ENCODE data around the gene ABTB1.

Gene ABTB1

GRCh38 chr3:127672429-127673190 lies at the start of gene ABTB1:
Gene ABTB1, plus strand, starts transcription at chr3:127672952. Its CDS starts 74 bp downstream, at chr3:127673026.
- Histone ChIP-seq H3K9me3 (ENCODE audit: control insufficient read depth, low read depth, low read length) (no peaks in the 10 kb centered on the region), H3K36me3 (ENCODE audit: control insufficient read depth, low read depth, low read length) (no peaks in the 10 kb centered on the region), H3K4me1 (ENCODE audit: control insufficient read depth, low read depth, low read length) (no peaks in the 10 kb centered on the region), H3K4me3 (ENCODE audit: low read length) (peak within 1 kb of the TSS; percentile 68), H3K27me3 (ENCODE audit: control insufficient read depth, insufficient read depth, low read length) (peaks cover 7% of the 10 kb centered on the region), H3K9ac (ENCODE audit: low read length) (peak within 1 kb of the TSS; percentile 61), H3K27ac (ENCODE audit: low read length) (no peak within 1 kb of the TSS)

- no peak overlapping the region for H3K27ac ChIP-seq (ENCODE audit: low read length)
- peaks cover 34% of the 10 kb centered on the region for H3K36me3 ChIP-seq (ENCODE audit: control insufficient read depth, low read depth, low read length)
- H3K4me3 ChIP-seq (ENCODE audit: low read length) = no peak overlapping the region
- no peak overlapping the region for H3K9ac ChIP-seq (ENCODE audit: low read length)
- H3K27me3 ChIP-seq (ENCODE audit: control insufficient read depth, insufficient read depth, low read length) = peaks cover 25% of the 10 kb centered on the region
- peaks cover 2% of the 10 kb centered on the region for H3K9me3 ChIP-seq (ENCODE audit: control insufficient read depth, low read depth, low read length)
- H3K4me1 ChIP-seq (ENCODE audit: control insufficient read depth, low read depth, low read length) = no peaks in the 10 kb centered on the region
Observed at GRCh38 chr3:127624063-127624462, 48.7 kb upstream of the ABTB1 start.

- Histone ChIP-seq H3K36me3 (ENCODE audit: control insufficient read depth, low read depth, low read length) (peaks cover 21% of the 10 kb centered on the region), H3K27me3 (ENCODE audit: control insufficient read depth, insufficient read depth, low read length) (peaks cover 36% of the 10 kb centered on the region), H3K4me3 (ENCODE audit: low read length) (no peak overlapping the region), H3K9ac (ENCODE audit: low read length) (no peak overlapping the region), H3K9me3 (ENCODE audit: control insufficient read depth, low read depth, low read length) (peaks cover 2% of the 10 kb centered on the region), H3K4me1 (ENCODE audit: control insufficient read depth, low read depth, low read length) (no peaks in the 10 kb centered on the region), H3K27ac (ENCODE audit: low read length) (no peak overlapping the region)
Observed at GRCh38 chr3:127625821-127626220, 46.9 kb upstream of the ABTB1 start.

GRCh38 chr3:127628426-127628787 lies 44.3 kb upstream of the ABTB1 start:
- Histone ChIP-seq H3K27me3 (ENCODE audit: control insufficient read depth, insufficient read depth, low read length) (peaks cover 36% of the 10 kb centered on the region), H3K36me3 (ENCODE audit: control insufficient read depth, low read depth, low read length) (no peaks in the 10 kb centered on the region), H3K4me3 (ENCODE audit: low read length) (no peak overlapping the region), H3K4me1 (ENCODE audit: control insufficient read depth, low read depth, low read length) (peaks cover 4% of the 10 kb centered on the region), H3K27ac (ENCODE audit: low read length) (no peak overlapping the region), H3K9ac (ENCODE audit: low read length) (no peak overlapping the region), H3K9me3 (ENCODE audit: control insufficient read depth, low read depth, low read length) (peaks cover 2% of the 10 kb centered on the region)

DNA sequence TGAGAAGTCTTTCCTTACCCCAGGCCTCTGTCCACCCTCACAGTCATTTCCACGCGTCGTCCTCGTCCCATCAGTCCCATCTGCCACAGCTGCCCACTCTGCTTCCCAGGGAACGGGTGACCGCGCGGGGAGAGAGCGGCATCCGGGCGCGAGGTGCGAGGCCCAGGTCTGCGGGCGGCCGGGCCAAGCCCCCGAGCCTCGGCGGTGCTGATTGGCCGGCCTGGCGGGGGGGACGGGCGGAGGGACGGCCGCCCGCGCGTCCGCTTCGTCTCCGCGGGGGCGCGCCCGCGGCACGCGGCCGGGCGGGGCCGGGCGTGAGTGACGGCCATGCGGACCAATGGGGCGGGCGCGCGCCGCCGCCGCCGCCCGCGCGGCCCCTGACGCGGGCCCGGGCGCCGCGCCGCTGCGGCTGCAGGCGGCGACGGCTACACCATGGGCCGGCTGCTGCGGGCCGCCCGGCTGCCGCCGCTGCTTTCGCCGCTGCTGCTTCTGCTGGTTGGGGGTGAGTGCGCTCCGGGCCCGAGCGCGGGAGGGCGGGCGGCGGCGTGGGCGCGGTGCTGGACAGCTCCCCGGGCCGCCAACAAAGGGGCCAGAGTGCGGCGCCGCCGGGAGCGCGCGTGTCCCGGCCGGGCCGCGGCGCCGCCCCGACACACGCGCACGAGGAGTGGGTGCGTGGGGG lies 43.8 kb upstream of the ABTB1 start, which contains the start of gene PODXL2:
Gene PODXL2, plus strand, starts transcription at position 398 of the 679 bp plus-strand sequence. Its CDS starts 35 bp downstream, at position 433.
- Histone ChIP-seq H3K9me3 (ENCODE audit: control insufficient read depth, low read depth, low read length) (peaks cover 2% of the 10 kb centered on the region), H3K4me3 (ENCODE audit: low read length) (peak within 1 kb of the TSS; percentile 44), H3K9ac (ENCODE audit: low read length) (no peak within 1 kb of the TSS), H3K27me3 (ENCODE audit: control insufficient read depth, insufficient read depth, low read length) (peaks cover 36% of the 10 kb centered on the region), H3K36me3 (ENCODE audit: control insufficient read depth, low read depth, low read length) (no peaks in the 10 kb centered on the region), H3K4me1 (ENCODE audit: control insufficient read depth, low read depth, low read length) (peaks cover 6% of the 10 kb centered on the region), H3K27ac (ENCODE audit: low read length) (no peak within 1 kb of the TSS)

DNA sequence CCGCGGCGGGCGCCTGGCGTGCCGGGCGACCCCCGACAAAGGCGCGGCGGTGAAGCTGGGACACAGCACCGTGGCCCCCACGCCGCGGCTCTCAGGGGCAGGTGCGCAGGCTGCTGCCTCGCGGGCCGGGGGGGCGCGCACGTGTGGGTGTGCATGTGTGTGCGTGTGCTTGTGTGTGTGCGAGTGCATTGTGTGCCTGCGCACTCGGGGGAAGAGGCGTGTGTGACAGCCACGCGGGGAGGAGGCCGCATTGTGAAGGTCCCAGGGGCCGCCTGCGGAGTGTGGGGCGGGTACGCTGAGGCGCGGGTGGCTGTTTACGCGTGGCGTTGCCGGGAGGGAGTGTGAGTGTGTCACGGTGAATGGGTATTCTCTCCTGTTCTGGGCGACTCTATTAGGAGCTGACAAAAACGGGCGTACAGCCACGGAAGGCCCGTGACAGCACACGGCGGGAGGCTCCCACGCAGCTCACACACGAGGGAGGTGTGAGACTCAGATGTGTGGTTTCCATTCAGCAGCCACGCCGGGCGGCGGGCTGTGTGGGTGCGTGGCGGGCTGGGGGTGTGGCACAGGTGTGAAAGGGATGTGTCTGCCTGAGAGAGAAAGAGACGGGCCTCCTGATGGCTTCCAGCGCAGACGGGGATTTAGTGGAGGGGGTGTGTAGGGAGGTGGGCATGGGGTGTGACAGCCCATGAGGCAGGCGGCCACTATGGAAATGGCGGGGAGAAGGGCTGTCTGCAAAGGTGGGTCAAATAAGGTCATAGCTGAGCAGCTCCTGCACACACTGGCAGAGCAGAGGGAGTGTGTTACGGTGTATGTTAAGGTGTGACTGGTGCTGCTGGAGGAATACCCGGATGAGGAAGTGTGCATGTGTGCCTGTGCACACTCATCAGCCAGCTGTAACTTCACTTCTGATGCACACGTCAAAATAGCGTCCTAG lies 43.0 kb upstream of the ABTB1 start:
- H3K27me3 ChIP-seq (ENCODE audit: control insufficient read depth, insufficient read depth, low read length) = peaks cover 36% of the 10 kb centered on the region
- H3K4me3 ChIP-seq (ENCODE audit: low read length) = peak overlapping the region; percentile 44
- no peaks in the 10 kb centered on the region for H3K36me3 ChIP-seq (ENCODE audit: control insufficient read depth, low read depth, low read length)
- H3K4me1 ChIP-seq (ENCODE audit: control insufficient read depth, low read depth, low read length) = peaks cover 6% of the 10 kb centered on the region
- peaks cover 2% of the 10 kb centered on the region for H3K9me3 ChIP-seq (ENCODE audit: control insufficient read depth, low read depth, low read length)
- no peak overlapping the region for H3K27ac ChIP-seq (ENCODE audit: low read length)
- H3K9ac ChIP-seq (ENCODE audit: low read length) = no peak overlapping the region

DNA sequence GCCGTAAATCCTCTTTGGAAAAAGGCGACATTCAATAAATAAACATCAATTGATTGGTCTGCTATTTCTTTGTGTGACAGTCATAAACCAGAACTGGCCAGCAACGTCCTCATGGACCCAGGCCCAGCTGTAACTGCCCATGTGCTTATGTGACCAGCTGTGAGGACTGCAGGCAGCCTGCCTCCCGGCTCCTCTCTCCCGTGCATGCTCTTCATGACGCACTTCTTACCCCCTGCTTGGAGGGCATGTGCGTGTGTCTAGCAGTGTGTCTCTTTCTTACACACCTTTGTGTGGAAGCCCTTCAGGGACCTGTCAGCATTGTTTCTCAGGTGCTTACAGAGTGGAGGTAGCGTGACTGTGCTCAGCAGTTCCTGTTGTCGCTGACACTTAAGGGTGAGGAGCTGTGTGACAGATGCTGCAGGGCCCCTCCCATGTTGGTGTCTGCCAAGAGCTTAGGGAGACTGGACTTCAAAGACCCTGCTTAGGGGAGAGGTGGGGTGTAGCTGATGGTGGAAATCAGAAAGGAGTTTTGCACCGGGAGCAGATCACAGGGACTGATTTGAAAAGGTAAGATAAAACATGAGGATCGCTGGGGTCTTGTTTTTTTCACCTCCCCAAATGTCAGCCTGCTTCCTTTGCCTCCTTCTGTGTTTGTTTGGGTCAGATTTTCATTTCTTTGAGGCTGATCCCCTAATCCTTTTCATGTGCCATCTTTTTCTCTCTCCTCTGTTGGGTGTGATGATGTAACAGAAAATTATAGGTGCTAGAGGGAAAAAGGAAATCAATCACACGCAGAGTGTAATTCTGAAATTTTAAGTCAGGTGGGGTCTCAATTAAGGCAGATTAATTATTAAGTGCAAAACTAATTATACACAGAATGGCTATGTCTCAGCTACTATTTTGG lies 41.7 kb upstream of the ABTB1 start:
- H3K9me3 ChIP-seq (ENCODE audit: control insufficient read depth, low read depth, low read length) = peaks cover 2% of the 10 kb centered on the region
- no peak overlapping the region for H3K4me3 ChIP-seq (ENCODE audit: low read length)
- H3K4me1 ChIP-seq (ENCODE audit: control insufficient read depth, low read depth, low read length) = peaks cover 6% of the 10 kb centered on the region
- H3K27ac ChIP-seq (ENCODE audit: low read length) = no peak overlapping the region
- H3K36me3 ChIP-seq (ENCODE audit: control insufficient read depth, low read depth, low read length) = no peaks in the 10 kb centered on the region
- no peak overlapping the region for H3K9ac ChIP-seq (ENCODE audit: low read length)
- peaks cover 36% of the 10 kb centered on the region for H3K27me3 ChIP-seq (ENCODE audit: control insufficient read depth, insufficient read depth, low read length)

GRCh38 chr3:127632035-127632820 lies 40.5 kb upstream of the ABTB1 start:
- Histone ChIP-seq H3K4me3 (ENCODE audit: low read length) (no peak overlapping the region), H3K36me3 (ENCODE audit: control insufficient read depth, low read depth, low read length) (no peaks in the 10 kb centered on the region), H3K4me1 (ENCODE audit: control insufficient read depth, low read depth, low read length) (peaks cover 6% of the 10 kb centered on the region), H3K27me3 (ENCODE audit: control insufficient read depth, insufficient read depth, low read length) (peaks cover 27% of the 10 kb centered on the region), H3K9me3 (ENCODE audit: control insufficient read depth, low read depth, low read length) (peaks cover 2% of the 10 kb centered on the region), H3K27ac (ENCODE audit: low read length) (no peak overlapping the region), H3K9ac (ENCODE audit: low read length) (no peak overlapping the region)

GRCh38 chr3:127634653-127635052 lies 38.1 kb upstream of the ABTB1 start:
- peaks cover 6% of the 10 kb centered on the region for H3K4me1 ChIP-seq (ENCODE audit: control insufficient read depth, low read depth, low read length)
- peaks cover 7% of the 10 kb centered on the region for H3K27me3 ChIP-seq (ENCODE audit: control insufficient read depth, insufficient read depth, low read length)
- H3K36me3 ChIP-seq (ENCODE audit: control insufficient read depth, low read depth, low read length) = peaks cover under 1% of the 10 kb centered on the region
- no peak overlapping the region for H3K27ac ChIP-seq (ENCODE audit: low read length)
- H3K9me3 ChIP-seq (ENCODE audit: control insufficient read depth, low read depth, low read length) = no peaks in the 10 kb centered on the region
- no peak overlapping the region for H3K9ac ChIP-seq (ENCODE audit: low read length)
- H3K4me3 ChIP-seq (ENCODE audit: low read length) = no peak overlapping the region

GRCh38 chr3:127637546-127637945 lies 35.2 kb upstream of the ABTB1 start:
- Histone ChIP-seq H3K27ac (ENCODE audit: low read length) (no peak overlapping the region), H3K4me3 (ENCODE audit: low read length) (no peak overlapping the region), H3K9ac (ENCODE audit: low read length) (no peak overlapping the region)

More at GRCh38 chr3:127637546-127637945, 35.2 kb upstream of the ABTB1 start:
- Histone ChIP-seq H3K4me1 (ENCODE audit: control insufficient read depth, low read depth, low read length) (peaks cover 6% of the 10 kb centered on the region), H3K9me3 (ENCODE audit: control insufficient read depth, low read depth, low read length) (no peaks in the 10 kb centered on the region), H3K36me3 (ENCODE audit: control insufficient read depth, low read depth, low read length) (peaks cover 3% of the 10 kb centered on the region), H3K27me3 (ENCODE audit: control insufficient read depth, insufficient read depth, low read length) (no peaks in the 10 kb centered on the region)
